Heart left ventricle (tissue), 16 donors: ENCODE measurements around the gene IL1B. TPM values are rescaled to one million over a fixed set of nuclear protein-coding genes. Genes with fewer than 3 reads are reported as not detected.
"Not testable (repeated sequence)": the region's sequence is repeated elsewhere in the genome, so short reads cannot be mapped to it uniquely, and the experiment has no call there.

Source experiments
- ATAC-seq, 4 donors: fragments of 200-7000 bp; cut with Tn5 transposase; one replicate each; pipeline ENCODE4 v1.9.1; 2020 to 2022; ENCODE audit warnings: moderate library complexity in 4 of 4, mild to moderate bottlenecking in 3 of 4, moderate number of reproducible peaks in 1 of 4
- DNase-seq, 5 donors: peaks; one replicate each; pipeline ENCODE4 v3.0.0-alpha.2; 2020
- H3K27ac ChIP-seq, 12 donors: fragments of 200-600 bp; sonication (generic) in 4 of 12; one replicate each; pipeline versions ENCODE4 v1.5.0 to v1.8.0; 2016 to 2022; ENCODE audit warnings: mild to moderate bottlenecking in 2 of 12
- H3K27me3 ChIP-seq, 9 donors: fragments of 200-600 bp; sonication (generic) in 2 of 9; one replicate each; pipeline versions ENCODE4 v1.5.1 to v1.8.0; 2016 to 2022; ENCODE audit warnings: mild to moderate bottlenecking in 3 of 9
- H3K36me3 ChIP-seq, 9 donors: fragments of 200-600 bp; sonication (generic) in 2 of 9; one replicate each; pipeline versions ENCODE4 v1.5.0 to v1.8.0; 2018 to 2022; ENCODE audit warnings: mild to moderate bottlenecking in 2 of 9
- H3K4me1 ChIP-seq, 12 donors: fragments of 200-600 bp; sonication (generic) in 4 of 12; one replicate each; pipeline versions ENCODE4 v1.5.0 to v1.8.0; 2016 to 2022; ENCODE audit warnings: mild to moderate bottlenecking in 3 of 12
- H3K4me3 ChIP-seq, 12 donors: fragments of 200-600 bp; sonication (generic) in 4 of 12; one replicate each; pipeline versions ENCODE4 v1.5.0 to v1.8.0; 2017 to 2022; ENCODE audit warnings: mild to moderate bottlenecking in 9 of 12, moderate library complexity in 4 of 12
- H3K9me3 ChIP-seq, 12 donors: fragments of 200-600 bp; sonication (generic) in 4 of 12; one replicate each; pipeline versions ENCODE4 v1.5.0 to v1.8.0; 2016 to 2022; ENCODE audit warnings: mild to moderate bottlenecking in 1 of 12
- CTCF ChIP-seq, 12 donors: fragments of 200-600 bp; sonication (generic) in 4 of 12; IDR thresholded peaks; one replicate each; pipeline versions ENCODE4 v1.5.0 to v1.8.0; 2018 to 2022; ENCODE audit warnings: antibody characterized with exemption in 12 of 12, mild to moderate bottlenecking in 5 of 12
- POLR2A ChIP-seq, 2 donors: fragments of 450-650 bp; IDR thresholded peaks; one replicate each; pipeline ENCODE4 v1.6.1; 2017; ENCODE audit warnings: antibody characterized with exemption in 2 of 2, mild to moderate bottlenecking in 2 of 2, moderate library complexity in 2 of 2
- WGBS, 4 donors: extraction: QIAGEN DNeasy Blood & Tissue Kit in 2 of 4; methylation state at CpG; one replicate each; pipeline versions ENCODE4 v1.1.5 to v1.1.7; 2013 to 2018; 5-methylcytosine and 5-hydroxymethylcytosine counted together
- intact Hi-C, 10 donors: fragments of 100-400 bp; cut with DNase I; formaldehyde crosslinking; loops; one replicate each; pipeline versions ENCODE4 v1.11.1 to v1.14.2; 2022
- polyA plus RNA-seq, 2 donors: library from polyadenylated mRNA; stranded (reverse); fragments of 200-250 nt; gene quantifications; one replicate each; pipeline ENCODE4 v1.2.3, GENCODE V29; 2013
- total RNA-seq, 9 donors: library from RNA; depleted of rRNA in 2 of 9; stranded (reverse); fragments of >200 nt in 2 of 9; fragmentation: NEBNext Ultra II Directional in 3 of 9; extraction: Animal tissue kit (Norgen Biotek cat#: 25700) in 3 of 9; gene quantifications; one replicate each; pipeline versions ENCODE4 v1.1.0 to v1.2.4, GENCODE V29; 2016 to 2023
- donor health status: ischemic (EF 13 %, LVEDD 7.1; RV severe dilation, severe dysfunction).
- donor health status: healthy with polysubstance abuse.
- donor health status: DM: no; HTN: yes; CAD: no.
- donor health status: DM: no; HTN: no; CAD: no.
- donor health status: ischemic (EF 25% LVEDD 6.9; RV normal size, moderate dysfunction).
- donor health status: ischemic (EF 25% LVEDD 5.7; RV mildly dilated, moderate dysfunction).
- donor health status: healthy.
- donor health status: DM: yes; HTN: yes; CAD: no.
- donor health status: ischemic (EF 35%, LVEDD 5.7; RV mildly dilated, moderate dysfunction).
- donor health status: nonischemic (EF 11% LVEDD 7.7; RV severe dilation, severe dysfunction).
- donor health status: DM: yes; HTN: yes; CAD: no.
- donor health status: PGD.
- donor health status: ischemic (EF 29% LVEDD 5.4; RV normal size, mild dysfunction).
- donor health status: nonischemic (EF 23%, LVEDD 6.1; RV moderate dilation, normal function).

IL1B gene
- total and polyA plus RNA-seq, 11 donors: 0.27 to 12.3 (median 1.1) TPM; not detected in 4

GRCh38 chr2:112834396-112835037 lies 2.1 kb downstream of the IL1B start:
- WGBS, 4 donors: 69 to 88% (median 81%) methylated on average over 1 of the region's 1 CpG

GRCh38 chr2:112833976-112834375 lies 2.6 kb downstream of the IL1B start:
- Histone ChIP-seq H3K27me3 (peaks cover 0 to 16% (median 3%) of the 10 kb centered on the region in 9 donors), H3K4me1 (peaks cover 0 to 49% (median 0%) of the 10 kb centered on the region in 12 donors), H3K36me3 (no peaks in the 10 kb centered on the region), H3K27ac (no peak overlapping the region), H3K4me3 (peak overlapping the region in 1 of 12 donors; percentile 39), H3K9me3 (no peaks in the 10 kb centered on the region)
- intact Hi-C loops: no loop called here
- ATAC-seq (no peak), DNase-seq (no peak)
- TF ChIP-seq POLR2A (IDR thresholded peaks at IDR 0.05): no peak

More at GRCh38 chr2:112834396-112835037, 2.1 kb downstream of the IL1B start:
- Histone ChIP-seq H3K36me3 (no peaks in the 10 kb centered on the region), H3K27ac (no peak overlapping the region), H3K4me3 (peak overlapping the region in 1 of 12 donors; percentile 39), H3K27me3 (peaks cover 0 to 20% (median 3%) of the 10 kb centered on the region in 9 donors), H3K9me3 (no peaks in the 10 kb centered on the region), H3K4me1 (peaks cover 0 to 51% (median 0%) of the 10 kb centered on the region in 12 donors)
- no peak for TF ChIP-seq CTCF (IDR thresholded peaks at IDR 0.05)
- no peak for TF ChIP-seq POLR2A (IDR thresholded peaks at IDR 0.05)
- intact Hi-C loops: no loop called here
- no peak for ATAC-seq
- DNase-seq: no peak

GRCh38 chr2:112833639-112833931 lies 3.0 kb downstream of the IL1B start:
- Histone ChIP-seq H3K27me3 (peaks cover 0 to 16% (median 3%) of the 10 kb centered on the region in 9 donors), H3K4me1 (peaks cover 0 to 46% (median 0%) of the 10 kb centered on the region in 12 donors)
- ATAC-seq, DNase-seq, H3K27ac ChIP-seq, H3K36me3 ChIP-seq, intact Hi-C loops, H3K9me3 ChIP-seq, H3K4me3 ChIP-seq: not testable (repeated sequence)
- 94 to 99% (median 96%) methylated on average over 5 of the region's 5 CpGs for WGBS, 4 donors

GRCh38 chr2:112832841-112833638 lies 3.5 kb downstream of the IL1B start:
- Histone ChIP-seq H3K4me3 (no peak overlapping the region), H3K27me3 (peaks cover 0 to 12% (median 0%) of the 10 kb centered on the region in 9 donors), H3K36me3 (no peaks in the 10 kb centered on the region), H3K27ac (no peak overlapping the region), H3K9me3 (no peaks in the 10 kb centered on the region), H3K4me1 (peaks cover 0 to 42% (median 0%) of the 10 kb centered on the region in 12 donors)
- TF ChIP-seq CTCF (IDR thresholded peaks at IDR 0.05) (no peak), POLR2A (IDR thresholded peaks at IDR 0.05) (no peak)
- DNase-seq (no peak), ATAC-seq (no peak)
- 91 to 99% (median 97%) methylated on average over 14 of the region's 14 CpGs for WGBS, 4 donors
- intact Hi-C loops: no loop called here
